ENCODE results near the gene HECW1.

Gene HECW1

DNA sequence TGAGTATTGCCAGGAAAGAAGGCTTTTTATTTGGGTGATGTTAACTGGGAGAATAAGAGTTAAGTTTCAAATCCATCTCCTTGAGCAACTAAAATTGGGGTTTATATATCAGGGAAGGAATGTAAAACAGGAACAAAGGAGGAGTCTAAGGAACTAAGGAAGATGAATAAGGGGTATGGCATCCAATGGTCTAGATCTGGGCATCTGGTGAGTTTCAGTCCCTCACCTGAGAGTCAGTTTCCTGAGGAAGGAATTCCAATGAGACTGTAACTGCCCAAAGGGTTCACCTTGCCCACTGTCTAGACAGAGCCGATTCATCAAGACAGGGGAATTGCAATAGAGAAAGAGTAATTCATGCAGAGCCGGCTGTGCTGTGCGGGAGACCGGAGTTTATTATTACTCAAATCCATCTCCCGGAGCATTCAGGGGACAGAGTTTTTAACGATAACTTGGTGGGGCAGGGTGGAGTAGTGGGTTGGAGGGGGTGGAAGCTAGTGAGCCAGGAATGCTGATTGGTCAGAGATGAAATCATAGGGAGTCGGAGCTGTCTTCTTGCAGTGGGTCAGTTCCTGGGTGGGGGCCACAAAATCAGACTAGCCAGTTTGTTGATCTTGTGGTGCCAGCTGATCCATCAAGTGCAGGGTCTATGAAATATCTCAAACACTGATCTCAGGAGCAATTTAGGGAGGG, 282.1 kb downstream of the HECW1 start:
- Histone ChIP-seq H2BK120ac (ENCODE audit: low read depth, low read length) (no peak overlapping the region), H3K4me2 (ENCODE audit: low read length) (no peak overlapping the region), H3K27ac (ENCODE audit: low read depth, low read length) (no peak overlapping the region), H3K27me3 (ENCODE audit: insufficient read depth, low read length, poor library complexity) (no peaks in the 10 kb centered on the region), H3K4me3 (ENCODE audit: low read length) (no peak overlapping the region), H2BK15ac (replicated peaks; ENCODE audit: low read depth) (no peak overlapping the region), H3K23ac (ENCODE audit: low read length) (no peak overlapping the region), H3K9ac (ENCODE audit: low read length) (no peak overlapping the region), H3K56ac (ENCODE audit: low read length) (no peak overlapping the region), H4K5ac (ENCODE audit: low read length) (no peak overlapping the region), H4K8ac (ENCODE audit: low read depth, low read length) (no peak overlapping the region), H2AK5ac (ENCODE audit: low read length) (no peak overlapping the region), H3K4ac (ENCODE audit: low read depth, low read length) (no peak overlapping the region), H3K18ac (ENCODE audit: low read length) (no peak overlapping the region), H3K79me1 (ENCODE audit: low read length) (no peaks in the 10 kb centered on the region), H3K79me2 (ENCODE audit: control insufficient read depth, insufficient read depth, low read length) (no peaks in the 10 kb centered on the region), H3K36me3 (ENCODE audit: control insufficient read depth, insufficient read depth, low read length) (no peaks in the 10 kb centered on the region), H2BK5ac (ENCODE audit: low read length) (no peak overlapping the region), H3K4me1 (ENCODE audit: control insufficient read depth, low read depth, low read length) (no peaks in the 10 kb centered on the region)
- no CpG with 5 or more reads among the region's 7 CpGs for WGBS (ENCODE audit: extremely low coverage, insufficient coverage, low lambda C conversion rate)
- DNase-seq = no peak

DNA sequence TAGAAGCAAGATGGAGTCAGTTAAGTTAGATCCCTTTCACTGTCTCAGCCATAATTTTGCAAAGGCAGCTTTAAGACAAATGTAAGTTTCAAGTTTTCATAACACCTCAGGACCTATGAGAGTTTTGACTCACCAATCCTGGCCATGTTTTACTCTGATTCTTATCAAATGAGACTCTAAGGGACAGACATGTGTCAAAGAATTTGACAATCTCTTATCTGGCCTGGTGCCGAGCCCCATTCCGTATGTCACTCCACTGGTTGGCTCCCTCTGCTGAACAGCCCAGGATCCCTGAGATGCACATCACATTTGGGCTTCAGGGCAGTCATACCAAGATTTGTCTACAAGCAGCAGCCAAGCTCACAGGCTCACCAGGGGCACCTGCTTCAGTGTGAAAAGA, 282.9 kb downstream of the HECW1 start:
- Histone ChIP-seq H3K4me1 (ENCODE audit: control insufficient read depth, low read depth, low read length) (no peaks in the 10 kb centered on the region), H2AK5ac (ENCODE audit: low read length) (no peak overlapping the region), H3K18ac (ENCODE audit: low read length) (no peak overlapping the region), H2BK15ac (replicated peaks; ENCODE audit: low read depth) (no peak overlapping the region), H3K79me2 (ENCODE audit: control insufficient read depth, insufficient read depth, low read length) (no peaks in the 10 kb centered on the region), H3K79me1 (ENCODE audit: low read length) (no peaks in the 10 kb centered on the region), H3K9ac (ENCODE audit: low read length) (no peak overlapping the region), H4K8ac (ENCODE audit: low read depth, low read length) (no peak overlapping the region), H4K5ac (ENCODE audit: low read length) (no peak overlapping the region), H3K4me3 (ENCODE audit: low read length) (no peak overlapping the region), H3K56ac (ENCODE audit: low read length) (no peak overlapping the region), H3K23ac (ENCODE audit: low read length) (no peak overlapping the region), H3K4ac (ENCODE audit: low read depth, low read length) (no peak overlapping the region), H3K36me3 (ENCODE audit: control insufficient read depth, insufficient read depth, low read length) (no peaks in the 10 kb centered on the region), H3K27me3 (ENCODE audit: insufficient read depth, low read length, poor library complexity) (no peaks in the 10 kb centered on the region), H2BK5ac (ENCODE audit: low read length) (no peak overlapping the region), H2BK120ac (ENCODE audit: low read depth, low read length) (no peak overlapping the region), H3K4me2 (ENCODE audit: low read length) (no peak overlapping the region), H3K27ac (ENCODE audit: low read depth, low read length) (no peak overlapping the region)
- no peak for DNase-seq
- no CpG with 5 or more reads among the region's 2 CpGs for WGBS (ENCODE audit: extremely low coverage, insufficient coverage, low lambda C conversion rate)

DNA sequence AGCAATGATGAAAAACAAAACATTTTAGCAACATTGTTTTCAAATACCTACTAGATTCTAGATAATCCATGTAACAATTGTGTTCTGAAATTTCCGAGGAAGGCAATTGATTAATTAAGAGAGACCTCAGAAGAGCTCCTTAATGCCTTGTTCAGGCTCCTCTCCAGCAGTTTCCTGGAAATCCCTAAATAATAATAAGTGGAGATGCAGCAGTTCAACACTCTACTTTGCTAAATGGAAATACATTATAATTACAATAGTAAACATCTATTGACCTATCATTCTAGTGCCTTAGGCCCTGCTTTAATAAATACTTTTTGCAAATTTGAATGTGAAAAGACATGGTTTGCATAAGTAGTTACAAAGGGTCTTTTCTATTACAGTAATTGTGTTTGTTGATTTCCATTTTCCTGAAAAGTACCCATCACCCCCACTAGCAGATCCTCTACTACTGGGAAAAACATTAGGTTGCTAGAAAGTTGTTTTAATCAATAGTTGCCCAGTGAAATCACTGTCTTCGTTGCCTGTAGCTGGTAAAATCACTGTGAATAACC, 283.8 kb downstream of the HECW1 start:
- no CpG with 5 or more reads among the region's 2 CpGs for WGBS (ENCODE audit: extremely low coverage, insufficient coverage, low lambda C conversion rate)
- no peak overlapping the region for H3K23ac ChIP-seq (ENCODE audit: low read length)
- no peaks in the 10 kb centered on the region for H3K36me3 ChIP-seq (ENCODE audit: control insufficient read depth, insufficient read depth, low read length)
- H3K9ac ChIP-seq (ENCODE audit: low read length) = no peak overlapping the region
- no peak overlapping the region for H2AK5ac ChIP-seq (ENCODE audit: low read length)
- no peak overlapping the region for H4K5ac ChIP-seq (ENCODE audit: low read length)
- H3K4ac ChIP-seq (ENCODE audit: low read depth, low read length) = no peak overlapping the region
- H2BK5ac ChIP-seq (ENCODE audit: low read length) = no peak overlapping the region
- H3K27me3 ChIP-seq (ENCODE audit: insufficient read depth, low read length, poor library complexity) = no peaks in the 10 kb centered on the region
- H3K4me1 ChIP-seq (ENCODE audit: control insufficient read depth, low read depth, low read length) = no peaks in the 10 kb centered on the region
- no peak overlapping the region for H3K27ac ChIP-seq (ENCODE audit: low read depth, low read length)
- no peak overlapping the region for H2BK15ac ChIP-seq (replicated peaks; ENCODE audit: low read depth)
- no peak overlapping the region for H2BK120ac ChIP-seq (ENCODE audit: low read depth, low read length)
- no peaks in the 10 kb centered on the region for H3K79me1 ChIP-seq (ENCODE audit: low read length)
- DNase-seq = no peak
- no peak overlapping the region for H3K4me2 ChIP-seq (ENCODE audit: low read length)
- no peak overlapping the region for H4K8ac ChIP-seq (ENCODE audit: low read depth, low read length)
- no peak overlapping the region for H3K56ac ChIP-seq (ENCODE audit: low read length)
- no peaks in the 10 kb centered on the region for H3K79me2 ChIP-seq (ENCODE audit: control insufficient read depth, insufficient read depth, low read length)
- no peak overlapping the region for H3K18ac ChIP-seq (ENCODE audit: low read length)
- no peak overlapping the region for H3K4me3 ChIP-seq (ENCODE audit: low read length)

DNA sequence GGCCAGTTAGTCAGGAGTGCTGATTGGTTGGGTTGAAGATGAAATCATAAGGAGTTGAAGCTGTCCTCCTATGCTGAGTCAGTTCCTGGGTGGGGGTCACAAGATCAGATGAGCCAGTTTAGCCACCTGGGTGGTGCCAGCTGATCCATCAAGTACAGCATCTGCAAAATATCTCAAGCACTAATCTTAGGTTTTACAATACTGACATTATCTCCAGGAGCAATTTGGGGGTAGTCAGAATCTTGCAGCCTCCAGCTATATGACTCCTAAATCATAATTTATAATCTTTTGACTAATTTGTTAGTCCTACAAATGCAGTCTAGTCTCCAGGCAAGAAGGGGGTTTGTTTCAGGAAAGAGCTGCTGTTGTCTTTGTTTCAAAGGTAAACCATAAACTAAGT, 286.4 kb downstream of the HECW1 start:
- Histone ChIP-seq H3K4me1 (ENCODE audit: control insufficient read depth, low read depth, low read length) (no peaks in the 10 kb centered on the region), H3K4ac (ENCODE audit: low read depth, low read length) (no peak overlapping the region), H2AK5ac (ENCODE audit: low read length) (no peak overlapping the region), H3K4me2 (ENCODE audit: low read length) (no peak overlapping the region), H4K5ac (ENCODE audit: low read length) (no peak overlapping the region), H3K9ac (ENCODE audit: low read length) (no peak overlapping the region), H2BK120ac (ENCODE audit: low read depth, low read length) (no peak overlapping the region), H3K79me2 (ENCODE audit: control insufficient read depth, insufficient read depth, low read length) (no peaks in the 10 kb centered on the region), H3K36me3 (ENCODE audit: control insufficient read depth, insufficient read depth, low read length) (no peaks in the 10 kb centered on the region), H3K18ac (ENCODE audit: low read length) (no peak overlapping the region), H3K27me3 (ENCODE audit: insufficient read depth, low read length, poor library complexity) (no peaks in the 10 kb centered on the region), H2BK5ac (ENCODE audit: low read length) (no peak overlapping the region), H3K27ac (ENCODE audit: low read depth, low read length) (no peak overlapping the region), H3K4me3 (ENCODE audit: low read length) (no peak overlapping the region), H4K8ac (ENCODE audit: low read depth, low read length) (no peak overlapping the region), H3K79me1 (ENCODE audit: low read length) (no peaks in the 10 kb centered on the region), H2BK15ac (replicated peaks; ENCODE audit: low read depth) (no peak overlapping the region), H3K56ac (ENCODE audit: low read length) (no peak overlapping the region), H3K23ac (ENCODE audit: low read length) (no peak overlapping the region)
- DNase-seq = no peak

DNA sequence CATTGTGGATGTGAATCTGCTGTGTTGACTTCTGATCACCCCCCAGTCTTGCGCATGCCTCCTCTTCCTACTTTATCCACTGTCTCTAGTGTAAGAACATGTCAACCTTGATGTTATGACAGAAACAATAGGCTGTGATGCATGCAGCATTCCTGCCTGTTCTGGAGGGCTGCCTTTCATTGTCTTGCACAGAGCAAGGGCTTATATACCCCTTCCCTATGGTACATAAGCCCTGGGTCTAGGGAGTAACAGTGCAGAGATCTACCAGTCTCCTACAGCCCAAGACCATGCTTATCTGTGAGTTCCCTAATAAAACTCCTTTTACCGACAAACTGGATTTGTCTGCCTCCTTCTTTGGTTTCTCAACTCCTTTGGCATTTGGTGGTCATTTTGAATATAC, 293.5 kb downstream of the HECW1 start:
- no peak overlapping the region for H4K5ac ChIP-seq (ENCODE audit: low read length)
- no peak overlapping the region for H4K8ac ChIP-seq (ENCODE audit: low read depth, low read length)
- no peak for DNase-seq
- no peak overlapping the region for H3K9ac ChIP-seq (ENCODE audit: low read length)
- no peaks in the 10 kb centered on the region for H3K79me2 ChIP-seq (ENCODE audit: control insufficient read depth, insufficient read depth, low read length)
- no peak overlapping the region for H3K4me3 ChIP-seq (ENCODE audit: low read length)
- no peak overlapping the region for H3K18ac ChIP-seq (ENCODE audit: low read length)
- no peak overlapping the region for H2BK120ac ChIP-seq (ENCODE audit: low read depth, low read length)
- H3K79me1 ChIP-seq (ENCODE audit: low read length) = no peaks in the 10 kb centered on the region
- no peak overlapping the region for H2BK5ac ChIP-seq (ENCODE audit: low read length)
- peak overlapping the region; percentile 10 for H3K56ac ChIP-seq (ENCODE audit: low read length)
- no peak overlapping the region for H3K4me2 ChIP-seq (ENCODE audit: low read length)
- no peaks in the 10 kb centered on the region for H3K4me1 ChIP-seq (ENCODE audit: control insufficient read depth, low read depth, low read length)
- H3K27me3 ChIP-seq (ENCODE audit: insufficient read depth, low read length, poor library complexity) = no peaks in the 10 kb centered on the region
- no CpG with 5 or more reads among the region's 2 CpGs for WGBS (ENCODE audit: extremely low coverage, insufficient coverage, low lambda C conversion rate)
- H2BK15ac ChIP-seq (replicated peaks; ENCODE audit: low read depth) = no peak overlapping the region
- no peak overlapping the region for H3K27ac ChIP-seq (ENCODE audit: low read depth, low read length)
- no peak overlapping the region for H2AK5ac ChIP-seq (ENCODE audit: low read length)
- no peak overlapping the region for H3K4ac ChIP-seq (ENCODE audit: low read depth, low read length)
- no peaks in the 10 kb centered on the region for H3K36me3 ChIP-seq (ENCODE audit: control insufficient read depth, insufficient read depth, low read length)
- no peak overlapping the region for H3K23ac ChIP-seq (ENCODE audit: low read length)

DNA sequence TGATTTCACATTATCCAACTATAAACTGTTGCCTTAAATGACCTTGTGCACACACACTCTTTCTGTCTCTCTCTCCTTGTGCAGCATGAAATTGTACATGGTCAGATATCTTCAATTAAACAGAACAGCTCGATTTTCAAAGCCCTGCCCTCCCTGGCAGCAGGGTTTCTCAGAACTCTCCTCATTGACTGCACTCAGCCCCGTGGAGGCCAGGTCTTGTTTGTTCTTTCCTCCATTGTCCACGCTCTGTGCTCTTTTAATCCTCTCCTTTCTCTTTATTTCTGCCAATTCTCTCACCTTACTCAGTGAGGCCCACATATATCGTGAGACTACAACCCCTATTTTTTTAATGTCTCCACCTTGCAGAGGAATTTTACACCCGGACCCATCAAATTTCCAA, 294.5 kb downstream of the HECW1 start:
- H4K8ac ChIP-seq (ENCODE audit: low read depth, low read length) = no peak overlapping the region
- no peak overlapping the region for H3K4me3 ChIP-seq (ENCODE audit: low read length)
- no peak overlapping the region for H2BK15ac ChIP-seq (replicated peaks; ENCODE audit: low read depth)
- no CpG with 5 or more reads among the region's 5 CpGs for WGBS (ENCODE audit: extremely low coverage, insufficient coverage, low lambda C conversion rate)
- H3K4ac ChIP-seq (ENCODE audit: low read depth, low read length) = no peak overlapping the region
- no peaks in the 10 kb centered on the region for H3K79me2 ChIP-seq (ENCODE audit: control insufficient read depth, insufficient read depth, low read length)
- H3K36me3 ChIP-seq (ENCODE audit: control insufficient read depth, insufficient read depth, low read length) = no peaks in the 10 kb centered on the region
- no peak overlapping the region for H3K23ac ChIP-seq (ENCODE audit: low read length)
- H2BK120ac ChIP-seq (ENCODE audit: low read depth, low read length) = no peak overlapping the region
- no peak for DNase-seq
- no peaks in the 10 kb centered on the region for H3K4me1 ChIP-seq (ENCODE audit: control insufficient read depth, low read depth, low read length)
- no peaks in the 10 kb centered on the region for H3K27me3 ChIP-seq (ENCODE audit: insufficient read depth, low read length, poor library complexity)
- H3K4me2 ChIP-seq (ENCODE audit: low read length) = no peak overlapping the region
- no peak overlapping the region for H3K9ac ChIP-seq (ENCODE audit: low read length)
- H4K5ac ChIP-seq (ENCODE audit: low read length) = no peak overlapping the region
- no peak overlapping the region for H3K27ac ChIP-seq (ENCODE audit: low read depth, low read length)
- no peaks in the 10 kb centered on the region for H3K79me1 ChIP-seq (ENCODE audit: low read length)
- no peak overlapping the region for H2BK5ac ChIP-seq (ENCODE audit: low read length)
- H3K18ac ChIP-seq (ENCODE audit: low read length) = no peak overlapping the region
- no peak overlapping the region for H3K56ac ChIP-seq (ENCODE audit: low read length)
- H2AK5ac ChIP-seq (ENCODE audit: low read length) = no peak overlapping the region

Measured in mesendoderm (in vitro differentiated cells).